SU-DHL-6 (cell line): ENCODE measurements around the gene ATP9B.

Experiments
- H2AFZ ChIP-seq: fragments of 200-600 bp; sonication (generic); 2 replicates; pipeline ENCODE4 v1.6.1; 2014; ENCODE audit warnings: low read depth, mild to moderate bottlenecking, moderate library complexity, mixed read lengths, antibody characterized with exemption, low read length; ENCODE audit not compliant: severe bottlenecking
- H3F3A ChIP-seq: fragments of 200-600 bp; shearing (Covaris generic); 2 replicates; pipeline ENCODE4 v1.6.0; 2016; ENCODE audit warnings: antibody characterized with exemption, mild to moderate bottlenecking; ENCODE audit not compliant: insufficient read depth
- H3K27ac ChIP-seq: fragments of 200-600 bp; sonication (generic); 2 replicates; pipeline ENCODE4 v1.5.1; 2016; ENCODE audit warnings: low read depth, mild to moderate bottlenecking, low read length, moderate library complexity, mixed read lengths
- H3K27me3 ChIP-seq: fragments of 200-600 bp; sonication (generic), shearing (Covaris generic); 2 replicates; pipeline ENCODE4 v1.6.0; 2014; ENCODE audit warnings: mild to moderate bottlenecking, low read length
- H3K36me3 ChIP-seq: fragments of 200-600 bp; sonication (generic); 2 replicates; pipeline ENCODE4 v1.6.1; 2014; ENCODE audit warnings: mild to moderate bottlenecking, low read length, mixed read lengths
- H3K4me2 ChIP-seq: fragments of 300-600, 200-600 bp; shearing (Covaris generic), sonication (generic); 2 replicates; pipeline ENCODE4 v1.6.0; 2014; ENCODE audit warnings: low read length, low read depth, mild to moderate bottlenecking; ENCODE audit not compliant: poor library complexity, severe bottlenecking
- H3K4me3 ChIP-seq: fragments of 200-600 bp; sonication (generic); 2 replicates; pipeline ENCODE4 v1.5.1; 2014; ENCODE audit warnings: antibody characterized with exemption, low read length, mild to moderate bottlenecking, mixed read lengths; ENCODE audit not compliant: insufficient read depth, poor library complexity, severe bottlenecking
- H3K79me2 ChIP-seq: fragments of 200-600 bp; sonication (generic); 2 replicates; pipeline ENCODE4 v1.6.1; 2014; ENCODE audit warnings: mild to moderate bottlenecking, low read length, moderate library complexity; ENCODE audit not compliant: insufficient read depth
- H3K9ac ChIP-seq: fragments of 200-600 bp; sonication (generic); 2 replicates; pipeline ENCODE4 v1.7.0; 2014; ENCODE audit warnings: mild to moderate bottlenecking, low read length
- H3K9me2 ChIP-seq: fragments of 200-600 bp; sonication (generic); replicated peaks from 2 replicates; pipeline ENCODE4 v1.6.1; 2014; ENCODE audit warnings: low read length; ENCODE audit not compliant: insufficient read depth
- H3K9me3 ChIP-seq: fragments of 200-600 bp; sonication (generic); 2 replicates; pipeline ENCODE4 v1.6.1; 2014; ENCODE audit warnings: low read length, mixed read lengths; ENCODE audit not compliant: insufficient read depth
- H4K20me1 ChIP-seq: fragments of 200-600 bp; sonication (generic); 2 replicates; pipeline ENCODE4 v1.6.1; 2014; ENCODE audit warnings: low read depth, mild to moderate bottlenecking, antibody characterized with exemption, low read length, moderate library complexity, mixed read lengths
- EZH2phosphoT487 ChIP-seq: fragments of 200-600 bp; sonication (generic), shearing (Covaris generic); conservative IDR thresholded peaks from 2 replicates; pipeline ENCODE4 v1.6.1; 2018; ENCODE audit warnings: mild to moderate bottlenecking, antibody characterized with exemption, low read length, moderate library complexity, mixed read lengths
- TF ChIP-seq, protein P1 (sequence below): fragments of 200-600 bp; sonication (generic); IDR thresholded peaks from one replicate; pipeline ENCODE4 v1.5.1; 2017; ENCODE audit warnings: antibody characterized with exemption, mild to moderate bottlenecking, low read length, moderate library complexity; ENCODE audit not compliant: insufficient read depth, poor library complexity, severe bottlenecking

ATP9B gene

GRCh38 chr18:79402977-79403722 is 334.0 kb downstream of the ATP9B start:
- H3K9me3 ChIP-seq: no peaks in the 10 kb centered on the region
- H3K4me2 ChIP-seq: peak overlapping the region; percentile 5
- H3K4me3 ChIP-seq: no peak overlapping the region
- no peak for TF ChIP-seq EZH2phosphoT487
- TF ChIP-seq, protein P1, sequence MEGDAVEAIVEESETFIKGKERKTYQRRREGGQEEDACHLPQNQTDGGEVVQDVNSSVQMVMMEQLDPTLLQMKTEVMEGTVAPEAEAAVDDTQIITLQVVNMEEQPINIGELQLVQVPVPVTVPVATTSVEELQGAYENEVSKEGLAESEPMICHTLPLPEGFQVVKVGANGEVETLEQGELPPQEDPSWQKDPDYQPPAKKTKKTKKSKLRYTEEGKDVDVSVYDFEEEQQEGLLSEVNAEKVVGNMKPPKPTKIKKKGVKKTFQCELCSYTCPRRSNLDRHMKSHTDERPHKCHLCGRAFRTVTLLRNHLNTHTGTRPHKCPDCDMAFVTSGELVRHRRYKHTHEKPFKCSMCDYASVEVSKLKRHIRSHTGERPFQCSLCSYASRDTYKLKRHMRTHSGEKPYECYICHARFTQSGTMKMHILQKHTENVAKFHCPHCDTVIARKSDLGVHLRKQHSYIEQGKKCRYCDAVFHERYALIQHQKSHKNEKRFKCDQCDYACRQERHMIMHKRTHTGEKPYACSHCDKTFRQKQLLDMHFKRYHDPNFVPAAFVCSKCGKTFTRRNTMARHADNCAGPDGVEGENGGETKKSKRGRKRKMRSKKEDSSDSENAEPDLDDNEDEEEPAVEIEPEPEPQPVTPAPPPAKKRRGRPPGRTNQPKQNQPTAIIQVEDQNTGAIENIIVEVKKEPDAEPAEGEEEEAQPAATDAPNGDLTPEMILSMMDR: no peak
- H3K9me2 ChIP-seq: no peaks in the 10 kb centered on the region
- no peak overlapping the region for H3K9ac ChIP-seq
- H3K79me2 ChIP-seq: peaks cover 26% of the 10 kb centered on the region; the same call in 1 of the 2 replicates
- no peaks in the 10 kb centered on the region for H4K20me1 ChIP-seq
- H3K36me3 ChIP-seq: no peaks in the 10 kb centered on the region
- H3K27ac ChIP-seq: no peak overlapping the region
- no peak overlapping the region for H2AFZ ChIP-seq
- no peaks in the 10 kb centered on the region for H3K27me3 ChIP-seq
- H3F3A ChIP-seq: peaks cover 8% of the 10 kb centered on the region; the same call in 1 of the 2 replicates

DNA sequence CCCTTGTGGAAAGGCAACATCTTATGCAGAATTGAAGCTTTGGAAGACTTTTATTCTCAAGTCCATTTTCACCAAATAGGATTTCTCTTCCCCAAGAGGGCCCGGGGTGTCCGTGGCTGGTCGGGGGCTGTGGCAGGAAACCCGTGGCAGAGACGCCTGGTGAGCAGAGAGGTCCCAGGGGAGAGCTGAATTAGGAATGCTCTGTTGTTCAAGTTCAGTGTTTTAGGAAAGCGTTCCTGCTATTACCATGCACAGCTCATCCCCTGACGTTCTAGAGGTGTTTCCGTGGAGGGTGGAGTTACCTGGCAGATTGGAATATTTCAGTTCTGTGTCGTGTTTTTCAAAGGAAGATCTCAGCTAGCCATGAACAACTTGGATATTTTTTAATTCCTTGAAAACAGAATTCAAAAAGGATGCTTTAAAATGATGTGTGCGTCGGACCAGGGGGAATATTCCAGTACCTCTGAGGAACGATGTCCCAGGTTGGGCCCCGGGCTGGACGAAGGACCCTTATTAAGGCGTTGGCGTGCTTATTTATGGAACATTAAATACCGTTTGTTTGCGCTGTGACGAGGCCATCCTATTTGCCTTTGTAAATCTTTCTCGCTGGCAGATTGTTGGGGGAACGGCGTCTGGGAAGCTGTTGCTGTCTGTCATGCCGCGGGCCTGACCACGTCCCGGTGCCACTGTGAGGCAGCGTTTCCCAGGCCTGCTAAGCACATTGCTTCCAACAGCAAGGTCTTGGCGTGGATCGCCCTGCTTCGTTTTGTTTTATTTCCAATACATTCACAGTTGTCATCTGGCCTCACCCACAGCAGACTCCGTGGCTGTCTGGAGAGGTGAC is 334.8 kb downstream of the ATP9B start:
- H3K4me3 ChIP-seq: no peak overlapping the region
- no peaks in the 10 kb centered on the region for H3K9me3 ChIP-seq
- H3K27me3 ChIP-seq: no peaks in the 10 kb centered on the region
- TF ChIP-seq, protein P1: no peak
- no peak for TF ChIP-seq EZH2phosphoT487
- H4K20me1 ChIP-seq: no peaks in the 10 kb centered on the region
- peak overlapping the region; percentile 65 for H3K4me2 ChIP-seq
- peaks cover 6% of the 10 kb centered on the region; the same call in 1 of the 2 replicates for H3F3A ChIP-seq
- no peaks in the 10 kb centered on the region for H3K9me2 ChIP-seq
- no peak overlapping the region for H3K9ac ChIP-seq
- H3K27ac ChIP-seq: no peak overlapping the region
- no peaks in the 10 kb centered on the region for H3K36me3 ChIP-seq
- H2AFZ ChIP-seq: no peak overlapping the region
- peaks cover 26% of the 10 kb centered on the region; the same call in 1 of the 2 replicates for H3K79me2 ChIP-seq

GRCh38 chr18:79404567-79404910 is 335.3 kb downstream of the ATP9B start:
- Histone ChIP-seq H2AFZ (no peak overlapping the region), H3K79me2 (peaks cover 26% of the 10 kb centered on the region; the same call in 1 of the 2 replicates), H4K20me1 (no peaks in the 10 kb centered on the region), H3K9me3 (no peaks in the 10 kb centered on the region), H3K27ac (peak overlapping the region; percentile 65; the same call in 1 of the 2 replicates), H3K36me3 (no peaks in the 10 kb centered on the region), H3K27me3 (no peaks in the 10 kb centered on the region), H3K4me2 (peak overlapping the region; percentile 65), H3K9me2 (no peaks in the 10 kb centered on the region), H3K9ac (peak overlapping the region; percentile 45), H3K4me3 (no peak overlapping the region), H3F3A (peaks cover 4% of the 10 kb centered on the region; the same call in 1 of the 2 replicates)
- TF ChIP-seq, protein P1: no peak
- TF ChIP-seq EZH2phosphoT487: no peak
